Spleen (tissue), 7 donors: Measurements from ENCODE around the gene RRAD.

ENCODE experiments used
- CTCF ChIP-seq, 11 experiments: fragments of 200-600 bp in 7 of 11; fragments of 450-650 bp in 4 of 11; sonication (generic) in 4 of 11; IDR thresholded peaks in 8 of 11; conservative IDR thresholded peaks in 3 of 11; 1 replicate in 7 of 11; 2 replicates in 4 of 11; pipeline versions ENCODE4 v1.4.0 to v1.8.0; 2016 to 2021; ENCODE audit warnings: antibody characterized with exemption in 11 of 11, inconsistent platforms in 4 of 11, mild to moderate bottlenecking in 1 of 11
- POLR2AphosphoS5 ChIP-seq, 3 donors: sonication (generic); formaldehyde crosslinking; IDR thresholded peaks; one replicate each; pipeline ENCODE4 v1.5.1; 2017; ENCODE audit warnings: antibody characterized with exemption in 3 of 3
- donor health status: DM: no; HTN: no; CAD: no; lungs with moderate emphysema.
- donor health status: DM: no; HTN: no; CAD: no.
- donor health status: DM: no; HTN: no; CAD: no.

- TF ChIP-seq POLR2AphosphoS5 (IDR thresholded peaks at IDR 0.05) (peak; percentile 77 to 87 (median 80)), CTCF (IDR thresholded peaks at IDR 0.05 in 8 of 11, conservative IDR thresholded peaks at IDR 0.05 in 3 of 11) (peak; percentile 90 to 99 (median 96))
Measured at GRCh38 chr16:66872943-66873684, 52.2 kb downstream of the RRAD start.
